Mammary epithelial cell (primary cell): ENCODE results near the gene BNIPL.

ENCODE experiments used
- CTCF ChIP-seq, 2 donors: IDR thresholded peaks in 1 of 2; conservative IDR thresholded peaks in 1 of 2; 2 replicates each; pipeline ENCODE4 v1.5.1; 2011 to 2012; ENCODE audit warnings: inconsistent platforms in 2 of 2, low read length in 2 of 2, mild to moderate bottlenecking in 2 of 2, control low read depth in 1 of 2, low read depth in 1 of 2; ENCODE audit not compliant: insufficient read depth in 1 of 2; ENCODE audit errors: extremely low read depth in 1 of 2
- EZH2 ChIP-seq: IDR thresholded peaks from 2 replicates; pipeline ENCODE4 v1.6.1; 2012; ENCODE audit warnings: low read length, inconsistent platforms, borderline replicate concordance

GRCh38 chr1:150992626-150993025 lies 43.8 kb upstream of the BNIPL start:
- TF ChIP-seq CTCF (conservative IDR thresholded peaks at IDR 0.05 in 1 of 2, IDR thresholded peaks at IDR 0.05 in 1 of 2; ENCODE audit: extremely low read depth in 1 of 2, insufficient read depth in 1 of 2, low read depth in 1 of 2, low read length in 2 of 2) (no peak), EZH2 (no peak)
